Measurements from ENCODE around the gene CHTF18. TPM values are rescaled to one million over a fixed set of nuclear protein-coding genes. Genes with fewer than 3 reads are reported as not detected.

CHTF18 gene
- total and polyA plus RNA-seq, 2 donors (not counting 3 experiments of a cell fraction or from before 2014, with no cell fraction given) = 33.0 to 69.5 TPM

GRCh38 chr16:740764-741505, 47.5 kb upstream of the CHTF18 start, which contains the start of gene CIAO3:
CIAO3 (minus strand) TSS chr16:740997; CDS start chr16:740985, 12 bp downstream.
- Histone ChIP-seq H3K4me3 (replicated peaks in 1 of 3; ENCODE audit: insufficient read depth in 1 of 3, low read depth in 1 of 3, low read length in 3 of 3) (peak within 1 kb of the TSS; percentile 48 to 82 (median 70)), H3K9me3 (replicated peaks; ENCODE audit: control insufficient read depth, insufficient read depth, low read length) (no peaks in the 10 kb centered on the region), H3K4me2 (ENCODE audit: insufficient read depth, low read length) (peak within 1 kb of the TSS; percentile 64), H3K27ac (ENCODE audit: insufficient read depth, low read depth, low read length) (peak within 1 kb of the TSS; percentile 27), H2AFZ (ENCODE audit: low read depth, low read length) (peak within 1 kb of the TSS; percentile 95), H3K4me1 (ENCODE audit: control insufficient read depth, extremely low read depth, insufficient read depth, low read length) (peaks cover 10% of the 10 kb centered on the region), H3K36me3 (ENCODE audit: control insufficient read depth in 2 of 2, extremely low read depth in 1 of 2, insufficient read depth in 2 of 2, low read length in 2 of 2) (peaks cover 3 to 17% of the 10 kb centered on the region in 2 experiments), H3K9ac (replicated peaks; ENCODE audit: extremely low read depth, insufficient read depth, low read length) (peak within 1 kb of the TSS; percentile 76), H4K20me1 (replicated peaks; ENCODE audit: control insufficient read depth, extremely low read depth, insufficient read depth, low read length) (no peaks in the 10 kb centered on the region), H3K27me3 (ENCODE audit: control insufficient read depth in 2 of 2, insufficient read depth in 2 of 2, low read length in 2 of 2) (no peaks in the 10 kb centered on the region), H3K79me2 (ENCODE audit: control insufficient read depth, insufficient read depth, low read length) (peaks cover 6% of the 10 kb centered on the region), H3K9me1 (replicated peaks; ENCODE audit: control insufficient read depth, extremely low read depth, insufficient read depth, low read length) (no peaks in the 10 kb centered on the region)
- ChIA-PET POLR2A (no interaction called here), CTCF (interaction anchor here (0.8 to 1.7 kb wide), 4 partner anchors 21 to 48 kb away, joined by 4 to 7 read pairs (median 6); partner anchors contain the start of genes CHTF18, METRN and RPUSD1)
- TF ChIP-seq, protein P1, sequence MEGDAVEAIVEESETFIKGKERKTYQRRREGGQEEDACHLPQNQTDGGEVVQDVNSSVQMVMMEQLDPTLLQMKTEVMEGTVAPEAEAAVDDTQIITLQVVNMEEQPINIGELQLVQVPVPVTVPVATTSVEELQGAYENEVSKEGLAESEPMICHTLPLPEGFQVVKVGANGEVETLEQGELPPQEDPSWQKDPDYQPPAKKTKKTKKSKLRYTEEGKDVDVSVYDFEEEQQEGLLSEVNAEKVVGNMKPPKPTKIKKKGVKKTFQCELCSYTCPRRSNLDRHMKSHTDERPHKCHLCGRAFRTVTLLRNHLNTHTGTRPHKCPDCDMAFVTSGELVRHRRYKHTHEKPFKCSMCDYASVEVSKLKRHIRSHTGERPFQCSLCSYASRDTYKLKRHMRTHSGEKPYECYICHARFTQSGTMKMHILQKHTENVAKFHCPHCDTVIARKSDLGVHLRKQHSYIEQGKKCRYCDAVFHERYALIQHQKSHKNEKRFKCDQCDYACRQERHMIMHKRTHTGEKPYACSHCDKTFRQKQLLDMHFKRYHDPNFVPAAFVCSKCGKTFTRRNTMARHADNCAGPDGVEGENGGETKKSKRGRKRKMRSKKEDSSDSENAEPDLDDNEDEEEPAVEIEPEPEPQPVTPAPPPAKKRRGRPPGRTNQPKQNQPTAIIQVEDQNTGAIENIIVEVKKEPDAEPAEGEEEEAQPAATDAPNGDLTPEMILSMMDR (IDR thresholded peaks at IDR 0.05; ENCODE audit: extremely low read depth in 1 of 2, insufficient read depth in 1 of 2, low read depth in 1 of 2, low read length in 2 of 2) = peak; percentile 89 to 93
- TF ChIP-seq GATA2 (IDR thresholded peaks at IDR 0.05; ENCODE audit: insufficient read depth, insufficient read length, low read depth, low read length) (no peak), MAX (IDR thresholded peaks at IDR 0.05; ENCODE audit: insufficient read depth, insufficient read length) (peak; percentile 55), JUN (IDR thresholded peaks at IDR 0.05; ENCODE audit: borderline replicate concordance, insufficient read depth, insufficient read length, low read depth) (no peak), MYC (IDR thresholded peaks at IDR 0.05; ENCODE audit: low read depth, low read length) (no peak), EZH2 (IDR thresholded peaks at IDR 0.05; ENCODE audit: borderline replicate concordance, low read depth, low read length, severe bottlenecking) (no peak), POLR2AphosphoS5 (IDR thresholded peaks at IDR 0.05; ENCODE audit: insufficient read depth, low read depth, low read length) (peak; percentile 98), FOS (IDR thresholded peaks at IDR 0.05; ENCODE audit: borderline replicate concordance, insufficient read depth, low read length) (no peak), POLR2A (IDR thresholded peaks at IDR 0.05; ENCODE audit: low read depth, low read length) (peak; percentile 89)
- FAIRE-seq (peak; percentile 92), DNase-seq (ENCODE audit: low read depth, low spot score) (peak; percentile 86)
- no TSS peak for BruUV-seq (replicated peaks)
- intact Hi-C loops (cut with micrococcal nuclease) = loop anchor here (1.0 to 5.0 kb wide), 2 partner anchors 29 to 46 kb away; partner anchors contain the start of genes CHTF18 and RPUSD1
- dilution Hi-C loops (cut with MboI; ENCODE audit: extremely low pct_ligation_motif_present, low sequenced_read_pairs) = no loop called here

Measured in endothelial cell of umbilical vein (primary cell).